Measurements from ENCODE around the gene CENPV. TPM values are rescaled to one million over a fixed set of nuclear protein-coding genes. Genes with fewer than 3 reads are reported as not detected.
"Not testable (repeated sequence)": the region's sequence is repeated elsewhere in the genome, so short reads cannot be mapped to it uniquely, and the experiment has no call there.

CENPV gene
- total RNA-seq (100 to 1,000 TPM in 1 of 5 donors, 10 to 100 TPM in 4; 24.5 to 324 (median 34.9) TPM), polyA plus RNA-seq (10 to 100 TPM; 32.1 to 41.5 (median 41.4) TPM)
- long read RNA-seq, donor 1, transcript CENPV-201 (5 exons, 1,165 nt) = major isoform, 6 of 444 reads
- long read RNA-seq, donor 1, partial matches to known transcripts = 311 of 444 reads
- long read RNA-seq, donor 1, other reads (novel, unspliced or antisense) = 125 of 444 reads
- long read RNA-seq, donor 2, transcript CENPV-201 (5 exons, 1,165 nt) = major isoform, 17 of 1,599 reads
- long read RNA-seq, donor 2, partial matches to known transcripts = 1,394 of 1,599 reads
- long read RNA-seq, donor 2, other reads (novel, unspliced or antisense) = 179 of 1,599 reads
- long read RNA-seq, donor 3, transcript CENPV-201 (5 exons, 1,165 nt) = major isoform, 5 of 10 reads
- long read RNA-seq, donor 3, partial matches to known transcripts = 0 of 10 reads
- long read RNA-seq, donor 3, other reads (novel, unspliced or antisense) = 0 of 10 reads
- long read RNA-seq, donor 4, partial matches to known transcripts = 0 of 1 reads
- long read RNA-seq, donor 4, other reads (novel, unspliced or antisense) = 0 of 1 reads
- long read RNA-seq, donor 5, transcript CENPV-201 (5 exons, 1,165 nt) = major isoform, 10 of 731 reads
- long read RNA-seq, donor 5, partial matches to known transcripts = 482 of 731 reads
- long read RNA-seq, donor 5, other reads (novel, unspliced or antisense) = 233 of 731 reads
- long read RNA-seq, donor 6, transcript CENPV-203 (5 exons, 1,770 nt) = minor isoform, 5 of 1,520 reads
- long read RNA-seq, donor 6, transcript CENPV-202 (2 exons, 554 nt) = minor isoform, 8 of 1,520 reads
- long read RNA-seq, donor 6, transcript CENPV-201 (5 exons, 1,165 nt) = major isoform, 19 of 1,520 reads
- long read RNA-seq, donor 6, partial matches to known transcripts = 1,000 of 1,520 reads
- long read RNA-seq, donor 6, other reads (novel, unspliced or antisense) = 486 of 1,520 reads
- long read RNA-seq, donor 7, transcript CENPV-201 (5 exons, 1,165 nt) = major isoform, 13 of 26 reads
- long read RNA-seq, donor 7, partial matches to known transcripts = 0 of 26 reads
- long read RNA-seq, donor 7, other reads (novel, unspliced or antisense) = 5 of 26 reads
- long read RNA-seq, donor 8, transcript CENPV-201 (5 exons, 1,165 nt) = major isoform, 18 of 1,023 reads
- long read RNA-seq, donor 8, partial matches to known transcripts = 709 of 1,023 reads
- long read RNA-seq, donor 8, other reads (novel, unspliced or antisense) = 290 of 1,023 reads
- long read RNA-seq, donor 9, partial matches to known transcripts = 521 of 822 reads
- long read RNA-seq, donor 9, other reads (novel, unspliced or antisense) = 290 of 822 reads
- long read RNA-seq, donor 10, partial matches to known transcripts = 0 of 11 reads
- long read RNA-seq, donor 10, other reads (novel, unspliced or antisense) = 0 of 11 reads

DNA sequence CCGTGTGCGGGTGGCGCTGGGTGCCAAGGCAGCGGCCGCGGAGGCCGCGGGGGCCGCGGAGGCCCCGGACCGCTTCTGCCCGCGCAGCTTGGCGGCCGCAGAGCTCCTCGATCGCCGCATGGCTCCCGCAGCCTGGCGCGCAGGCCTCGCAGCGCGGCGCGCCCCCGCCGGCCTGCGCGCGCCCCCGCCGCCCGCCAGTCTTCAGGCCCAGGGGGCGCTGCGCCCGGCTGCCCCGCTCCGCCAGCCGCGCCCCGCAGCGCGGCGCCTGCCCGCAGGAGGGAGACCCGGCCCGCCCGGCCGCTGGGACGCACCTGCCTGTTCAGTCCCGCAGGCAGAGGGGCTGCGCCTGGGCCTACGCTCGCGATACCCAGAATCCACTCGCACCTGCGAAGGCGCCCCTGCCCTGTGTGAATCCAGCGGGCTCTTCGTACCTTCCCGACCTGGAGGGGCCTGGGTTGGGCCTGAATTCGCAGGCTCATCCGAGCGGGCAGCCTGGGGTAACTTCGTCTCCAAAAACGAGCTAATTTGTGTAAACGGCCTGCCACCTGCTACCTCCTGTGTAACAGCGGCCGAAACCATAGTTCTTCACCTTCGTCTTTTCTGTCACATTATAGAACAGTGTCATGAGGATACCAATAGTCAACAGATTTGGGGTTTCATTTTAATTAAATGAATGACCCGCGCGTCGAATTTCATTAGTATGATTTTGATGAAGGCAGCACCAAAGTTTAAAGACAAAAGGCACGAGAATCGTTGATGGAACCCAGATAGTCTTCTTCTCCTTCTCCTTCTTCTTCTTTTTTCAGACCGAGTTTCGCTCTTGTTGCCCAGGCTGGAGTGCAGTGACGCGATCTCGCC lies at the start of gene CENPV:
TSS of gene CENPV (minus strand) at position 153 of the 858 bp plus-strand sequence. CDS start at position 120, 33 bp downstream.
- Histone ChIP-seq H3K27me3 (no peaks in the 10 kb centered on the region), H3K4me1 (peaks cover 13 to 33% (median 16%) of the 10 kb centered on the region in 4 donors), H3K4me3 (peak within 1 kb of the TSS; percentile 67 to 86 (median 77)), H3K27ac (peak within 1 kb of the TSS; percentile 69 to 86 (median 77)), H3K9me3 (no peaks in the 10 kb centered on the region), H3K36me3 (peaks cover under 1 to 14% (median 13%) of the 10 kb centered on the region in 4 donors)
- WGBS, 5 donors = 15 to 39% (median 22%) methylated on average over 33 to 83 of the region's 83 CpGs
- intact Hi-C loops (cut with DNase I; ENCODE audit: low total_unique reads) = no loop called here
- no peak for TF ChIP-seq POLR2AphosphoS5 (IDR thresholded peaks at IDR 0.05)
- TF ChIP-seq, protein P1, sequence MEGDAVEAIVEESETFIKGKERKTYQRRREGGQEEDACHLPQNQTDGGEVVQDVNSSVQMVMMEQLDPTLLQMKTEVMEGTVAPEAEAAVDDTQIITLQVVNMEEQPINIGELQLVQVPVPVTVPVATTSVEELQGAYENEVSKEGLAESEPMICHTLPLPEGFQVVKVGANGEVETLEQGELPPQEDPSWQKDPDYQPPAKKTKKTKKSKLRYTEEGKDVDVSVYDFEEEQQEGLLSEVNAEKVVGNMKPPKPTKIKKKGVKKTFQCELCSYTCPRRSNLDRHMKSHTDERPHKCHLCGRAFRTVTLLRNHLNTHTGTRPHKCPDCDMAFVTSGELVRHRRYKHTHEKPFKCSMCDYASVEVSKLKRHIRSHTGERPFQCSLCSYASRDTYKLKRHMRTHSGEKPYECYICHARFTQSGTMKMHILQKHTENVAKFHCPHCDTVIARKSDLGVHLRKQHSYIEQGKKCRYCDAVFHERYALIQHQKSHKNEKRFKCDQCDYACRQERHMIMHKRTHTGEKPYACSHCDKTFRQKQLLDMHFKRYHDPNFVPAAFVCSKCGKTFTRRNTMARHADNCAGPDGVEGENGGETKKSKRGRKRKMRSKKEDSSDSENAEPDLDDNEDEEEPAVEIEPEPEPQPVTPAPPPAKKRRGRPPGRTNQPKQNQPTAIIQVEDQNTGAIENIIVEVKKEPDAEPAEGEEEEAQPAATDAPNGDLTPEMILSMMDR (IDR thresholded peaks at IDR 0.05) = peak in 1 of 7 experiments; percentile 40
- no peak for TF ChIP-seq POLR2A (IDR thresholded peaks at IDR 0.05)
- peak; percentile 64 to 85 for DNase-seq

DNA sequence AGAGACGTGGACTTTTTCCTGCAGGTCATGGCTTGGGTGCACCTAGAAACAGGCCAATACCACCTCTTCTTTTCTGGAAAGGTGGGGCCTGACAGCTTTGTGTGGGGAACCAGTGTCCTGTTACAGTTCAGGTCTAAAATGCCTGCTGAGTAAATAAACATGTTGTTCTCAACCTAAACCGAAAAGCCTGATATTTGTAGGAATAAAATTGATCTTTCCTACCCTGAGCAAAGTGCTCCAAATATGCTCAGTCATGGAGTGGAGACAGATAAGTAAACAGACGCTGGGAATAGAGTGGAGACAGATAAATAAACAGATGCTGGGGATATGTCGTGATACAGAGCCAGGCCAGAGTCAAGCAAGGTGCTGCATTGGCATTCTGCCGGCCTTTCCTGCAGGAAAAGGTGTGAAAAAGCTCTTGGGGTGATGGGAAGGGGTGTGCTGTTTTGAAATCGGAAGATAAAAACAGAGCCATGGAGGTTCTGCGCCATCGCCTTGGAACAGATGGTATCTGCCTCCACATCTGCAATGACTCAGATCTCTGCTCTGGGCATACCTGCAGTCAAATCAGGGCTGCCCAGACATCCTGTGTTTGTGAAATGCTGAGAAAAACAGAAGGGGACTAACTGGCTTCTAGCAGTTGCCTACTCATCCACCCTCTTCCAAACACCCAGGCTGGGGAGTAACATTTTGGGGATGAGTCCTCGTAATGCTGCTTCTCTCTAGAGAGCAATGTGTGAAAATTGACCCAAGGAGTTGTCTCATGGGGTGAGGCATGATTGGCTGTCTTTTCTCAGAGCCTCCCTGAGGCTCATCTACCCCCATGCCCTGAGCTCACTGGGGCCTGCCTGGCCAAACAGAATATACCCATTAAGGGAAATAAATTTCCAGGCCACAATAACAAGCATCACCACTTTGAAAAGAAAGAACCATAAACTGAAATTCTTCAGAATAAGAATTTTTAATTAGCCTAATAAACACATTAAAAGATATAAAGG lies 45.3 kb upstream of the CENPV start:
- DNase-seq = peak in 1 of 2 donors; percentile 20
- Histone ChIP-seq H3K4me3 (no peak overlapping the region), H3K9me3 (no peaks in the 10 kb centered on the region), H3K4me1 (no peaks in the 10 kb centered on the region), H3K27ac (no peak overlapping the region), H3K36me3 (no peaks in the 10 kb centered on the region), H3K27me3 (no peaks in the 10 kb centered on the region)
- TF ChIP-seq, protein P1 (IDR thresholded peaks at IDR 0.05) = no peak
- TF ChIP-seq EP300 (IDR thresholded peaks at IDR 0.05) (no peak), POLR2AphosphoS5 (IDR thresholded peaks at IDR 0.05) (no peak), POLR2A (IDR thresholded peaks at IDR 0.05) (no peak)
- intact Hi-C loops (cut with DNase I; ENCODE audit: low total_unique reads) = no loop called here
- 57 to 67% (median 61%) methylated on average over 8 to 9 of the region's 9 CpGs for WGBS, 5 donors

DNA sequence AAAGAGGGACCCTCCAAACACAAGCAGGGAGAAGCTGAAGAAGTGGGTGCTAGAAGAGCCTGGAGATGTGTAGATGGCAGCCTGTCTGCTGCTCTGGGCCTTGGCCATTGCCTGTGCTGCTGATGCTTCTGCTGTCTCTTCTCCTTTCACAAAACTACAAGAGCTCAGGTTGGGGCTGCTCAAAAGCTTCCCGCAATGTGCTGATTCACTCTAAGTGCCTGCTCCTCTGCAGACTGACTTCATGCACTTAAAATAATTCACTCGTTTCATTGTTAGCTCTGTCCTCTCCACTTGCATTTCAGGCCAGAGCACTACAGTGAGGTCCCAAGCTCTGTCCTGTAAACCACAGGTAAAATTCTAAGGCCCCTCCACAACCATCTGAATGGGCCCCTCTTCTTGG lies 43.4 kb upstream of the CENPV start:
- H3K9me3 ChIP-seq; intact Hi-C loops (cut with DNase I; ENCODE audit: low total_unique reads); H3K4me3 ChIP-seq; H3K4me1 ChIP-seq; H3K27me3 ChIP-seq; H3K36me3 ChIP-seq; DNase-seq: not testable (repeated sequence)
- 52 to 73% (median 69%) methylated on average over 2 of the region's 2 CpGs for WGBS, 5 donors
- peak overlapping the region in 1 of 5 donors; percentile 20 for H3K27ac ChIP-seq

DNA sequence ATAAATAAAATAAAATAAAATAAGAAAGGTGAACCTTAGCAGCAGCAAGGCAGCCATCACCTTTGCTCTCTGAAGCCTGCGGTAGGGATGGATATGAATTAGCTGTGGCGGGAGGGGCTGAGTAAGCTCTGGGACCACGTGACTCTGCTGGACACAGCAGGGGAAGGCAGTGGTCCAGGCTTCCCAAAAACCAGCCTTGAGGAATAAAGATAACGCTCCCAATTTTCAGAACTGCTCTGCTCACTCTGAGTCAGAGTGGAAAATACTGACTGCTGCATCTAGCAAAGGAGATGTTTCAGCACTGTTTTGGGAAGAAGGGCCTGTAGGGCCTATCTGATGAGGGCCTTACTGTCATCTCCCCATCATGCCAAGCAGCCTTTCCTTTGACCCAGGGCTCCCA lies 42.6 kb upstream of the CENPV start:
- H3K4me3 ChIP-seq; H3K36me3 ChIP-seq; H3K4me1 ChIP-seq; DNase-seq; intact Hi-C loops (cut with DNase I; ENCODE audit: low total_unique reads); H3K27me3 ChIP-seq; H3K9me3 ChIP-seq: not testable (repeated sequence)
- 41 to 78% (median 52%) methylated on average over 4 of the region's 4 CpGs for WGBS, 5 donors
- peak overlapping the region in 2 of 5 donors; percentile 12 to 20 for H3K27ac ChIP-seq

DNA sequence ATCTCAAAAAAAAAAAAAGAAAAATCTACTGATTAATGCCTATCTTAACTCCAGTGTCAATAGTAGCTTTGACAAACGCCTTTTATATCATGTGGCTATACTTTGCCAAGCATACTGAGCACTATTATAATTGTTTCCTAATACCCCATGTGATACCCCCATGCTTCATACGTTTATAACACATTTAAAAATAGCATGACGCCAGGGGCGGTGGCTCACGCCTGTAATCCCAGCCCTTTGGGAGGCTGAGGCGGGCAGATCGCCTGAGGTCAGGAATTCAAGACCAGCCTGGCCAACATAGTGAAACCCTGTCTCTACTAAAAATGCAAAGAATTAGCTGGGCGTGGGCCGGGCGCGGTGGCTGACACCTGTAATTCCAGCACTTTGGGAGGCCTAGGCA lies 39.2 kb upstream of the CENPV start:
- peak; percentile 28 to 62 for DNase-seq
- 46 to 79% (median 53%) methylated on average over 11 of the region's 11 CpGs for WGBS, 5 donors
- H3K4me1 ChIP-seq; H3K36me3 ChIP-seq; H3K9me3 ChIP-seq; intact Hi-C loops (cut with DNase I; ENCODE audit: low total_unique reads); H3K27me3 ChIP-seq; H3K4me3 ChIP-seq: not testable (repeated sequence)
- peak overlapping the region in 3 of 5 donors; percentile 37 to 66 (median 49) for H3K27ac ChIP-seq
